Measurements from ENCODE around the gene FAM200B.

Gene FAM200B

DNA sequence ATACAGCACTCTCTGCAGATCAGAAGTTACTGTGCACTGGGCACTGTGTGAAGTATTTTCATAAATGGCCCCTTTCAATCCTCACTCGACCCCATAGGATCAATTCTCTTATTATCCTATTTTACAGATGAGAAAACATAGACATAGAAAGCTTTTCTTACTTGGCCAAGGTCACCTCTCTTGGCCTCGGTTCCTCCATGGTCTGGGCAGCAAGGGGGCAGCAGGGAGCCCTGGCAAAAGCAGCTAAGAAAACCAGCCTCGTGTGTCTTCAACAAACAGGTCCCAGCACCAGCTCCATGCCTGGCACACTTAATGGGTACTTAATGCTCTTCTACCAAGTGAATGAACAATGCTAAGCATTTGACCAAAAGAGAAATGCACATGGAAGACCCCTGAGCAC lies 55.6 kb downstream of the FAM200B start:
- DNase-seq (ENCODE audit: low read depth): no peak

DNA sequence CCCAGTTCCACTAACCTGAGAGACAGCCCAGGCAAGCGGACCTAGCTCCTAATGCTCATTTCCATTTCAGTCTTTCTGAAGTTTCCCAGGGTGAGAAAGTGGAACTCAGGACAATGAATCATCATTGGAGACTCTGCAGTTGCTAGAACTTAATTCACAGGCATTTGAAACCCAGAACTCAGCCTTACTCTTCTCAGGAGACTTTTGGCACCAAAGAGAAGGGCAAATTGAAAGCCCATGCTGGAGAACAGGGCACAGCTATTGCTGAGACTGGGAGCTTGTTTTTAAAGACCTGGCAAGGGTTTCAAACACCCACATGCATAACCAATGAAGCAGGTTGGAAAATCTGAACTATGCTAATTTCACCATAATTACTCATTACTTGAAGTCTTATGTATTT lies 57.2 kb downstream of the FAM200B start:
- no peak for DNase-seq (ENCODE audit: low read depth)
